ENCODE measurements around the gene CNTNAP2.

GRCh38 chr7:148230883-148231282 lies 2114.3 kb downstream of the CNTNAP2 start:
- TF ChIP-seq, protein P1, sequence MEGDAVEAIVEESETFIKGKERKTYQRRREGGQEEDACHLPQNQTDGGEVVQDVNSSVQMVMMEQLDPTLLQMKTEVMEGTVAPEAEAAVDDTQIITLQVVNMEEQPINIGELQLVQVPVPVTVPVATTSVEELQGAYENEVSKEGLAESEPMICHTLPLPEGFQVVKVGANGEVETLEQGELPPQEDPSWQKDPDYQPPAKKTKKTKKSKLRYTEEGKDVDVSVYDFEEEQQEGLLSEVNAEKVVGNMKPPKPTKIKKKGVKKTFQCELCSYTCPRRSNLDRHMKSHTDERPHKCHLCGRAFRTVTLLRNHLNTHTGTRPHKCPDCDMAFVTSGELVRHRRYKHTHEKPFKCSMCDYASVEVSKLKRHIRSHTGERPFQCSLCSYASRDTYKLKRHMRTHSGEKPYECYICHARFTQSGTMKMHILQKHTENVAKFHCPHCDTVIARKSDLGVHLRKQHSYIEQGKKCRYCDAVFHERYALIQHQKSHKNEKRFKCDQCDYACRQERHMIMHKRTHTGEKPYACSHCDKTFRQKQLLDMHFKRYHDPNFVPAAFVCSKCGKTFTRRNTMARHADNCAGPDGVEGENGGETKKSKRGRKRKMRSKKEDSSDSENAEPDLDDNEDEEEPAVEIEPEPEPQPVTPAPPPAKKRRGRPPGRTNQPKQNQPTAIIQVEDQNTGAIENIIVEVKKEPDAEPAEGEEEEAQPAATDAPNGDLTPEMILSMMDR (IDR thresholded peaks at IDR 0.05): no peak
- TF ChIP-seq POLR2A (IDR thresholded peaks at IDR 0.05): no peak

All from testis (tissue), 2 donors.